HG03097 (cell line): Measurements from ENCODE around the gene SORL1-AS1.

ENCODE experiments used
- ATAC-seq: cut with Tn5 transposase; IDR thresholded peaks from one replicate; pipeline ENCODE4 v1.9.1; 2021; ENCODE audit not compliant: unreplicated experiment, low FRiP score

SORL1-AS1 gene

GRCh38 chr11:121452609-121453150, at the start of gene SORL1-AS1:
SORL1-AS1 (minus strand) TSS chr11:121452967.
- ATAC-seq, result peak; percentile 18

GRCh38 chr11:121500717-121501116, 48.0 kb upstream of the SORL1-AS1 start:
- ATAC-seq, result no peak

GRCh38 chr11:121500275-121500674, 47.5 kb upstream of the SORL1-AS1 start:
- ATAC-seq, result no peak

GRCh38 chr11:121499405-121499804, 46.6 kb upstream of the SORL1-AS1 start:
- no peak for ATAC-seq

GRCh38 chr11:121497176-121497998, 44.6 kb upstream of the SORL1-AS1 start:
- no peak for ATAC-seq

GRCh38 chr11:121494355-121495099, 41.8 kb upstream of the SORL1-AS1 start:
- no peak for ATAC-seq

GRCh38 chr11:121489823-121490222, 37.1 kb upstream of the SORL1-AS1 start:
- no peak for ATAC-seq

- ATAC-seq, result no peak
These were observed 35.9 kb upstream of the SORL1-AS1 start for GRCh38 chr11:121488641-121489040.

- no peak for ATAC-seq
These were observed 35.4 kb upstream of the SORL1-AS1 start for GRCh38 chr11:121488170-121488569.

GRCh38 chr11:121487191-121487590, 34.4 kb upstream of the SORL1-AS1 start:
- no peak for ATAC-seq

- no peak for ATAC-seq
These were observed 33.3 kb upstream of the SORL1-AS1 start for GRCh38 chr11:121486054-121486453.

GRCh38 chr11:121485216-121485615, 32.4 kb upstream of the SORL1-AS1 start:
- no peak for ATAC-seq

GRCh38 chr11:121483805-121484480, 31.2 kb upstream of the SORL1-AS1 start:
- ATAC-seq, result no peak

- peak; percentile 80 for ATAC-seq
These were observed 29.7 kb upstream of the SORL1-AS1 start for GRCh38 chr11:121482231-121483129.

- peak; percentile 51 for ATAC-seq
These were observed 28.9 kb upstream of the SORL1-AS1 start for GRCh38 chr11:121481484-121482230.

GRCh38 chr11:121479698-121480238, 27.0 kb upstream of the SORL1-AS1 start:
- no peak for ATAC-seq

- no peak for ATAC-seq
These were observed 26.3 kb upstream of the SORL1-AS1 start for GRCh38 chr11:121478895-121479697.

GRCh38 chr11:121478226-121478894, 25.6 kb upstream of the SORL1-AS1 start:
- no peak for ATAC-seq
